HG02885 (cell line): ENCODE results near the gene GIPC3.

Source experiments
- ATAC-seq: cut with Tn5 transposase; IDR thresholded peaks from one replicate; pipeline ENCODE4 v1.9.1; 2021; ENCODE audit warnings: mild to moderate bottlenecking; ENCODE audit not compliant: unreplicated experiment, poor library complexity

The GIPC3 gene

GRCh38 chr19:3632739-3633558 is 47.7 kb downstream of the GIPC3 start:
- ATAC-seq, result no peak

GRCh38 chr19:3633559-3633988 is 48.3 kb downstream of the GIPC3 start:
- ATAC-seq, result no peak

GRCh38 chr19:3634496-3635045 is 49.3 kb downstream of the GIPC3 start:
- ATAC-seq, result no peak

GRCh38 chr19:3636506-3636905 is 51.2 kb downstream of the GIPC3 start:
- ATAC-seq, result no peak

GRCh38 chr19:3636962-3637361 is 51.7 kb downstream of the GIPC3 start:
- no peak for ATAC-seq

- ATAC-seq, result no peak
These were observed 52.3 kb downstream of the GIPC3 start for GRCh38 chr19:3637621-3638020.

GRCh38 chr19:3638208-3639193 is 53.2 kb downstream of the GIPC3 start:
- no peak for ATAC-seq

GRCh38 chr19:3639479-3639878 is 54.2 kb downstream of the GIPC3 start:
- ATAC-seq, result no peak

- ATAC-seq, result no peak
These were observed 56.4 kb downstream of the GIPC3 start for GRCh38 chr19:3641515-3642269.

GRCh38 chr19:3642296-3642695 is 57.0 kb downstream of the GIPC3 start:
- no peak for ATAC-seq
